Skin of body (tissue), 2 donors: Measurements from ENCODE around the gene AHNAK. TPM values are rescaled to one million over a fixed set of nuclear protein-coding genes. Genes with fewer than 3 reads are reported as not detected.

Experiments used
- DNase-seq: peaks from one replicate; lab custom pipeline; 2025; lab: John Stamatoyannopoulos, UW
- total RNA-seq: library from RNA; depleted of rRNA; stranded (reverse); fragments of >200 nt; gene quantifications from one replicate; pipeline ENCODE4 v1.2.3, GENCODE V29; 2014

AHNAK gene
- total RNA-seq, 1 donor from 2014 or later = 567 TPM

- DNase-seq = no peak
Observed at GRCh38 chr11:62413060-62413696, 133.4 kb downstream of the AHNAK start.

- no peak for DNase-seq
Observed at GRCh38 chr11:62411524-62411923, 135.1 kb downstream of the AHNAK start.

- no peak for DNase-seq
Observed at GRCh38 chr11:62410972-62411371, 135.6 kb downstream of the AHNAK start.

GRCh38 chr11:62409831-62410230 is 136.8 kb downstream of the AHNAK start:
- no peak for DNase-seq

- no peak for DNase-seq
Observed at GRCh38 chr11:62406034-62406433, 140.6 kb downstream of the AHNAK start.

GRCh38 chr11:62404901-62405300 is 141.7 kb downstream of the AHNAK start:
- no peak for DNase-seq

- DNase-seq = no peak
Observed at GRCh38 chr11:62404435-62404834, 142.2 kb downstream of the AHNAK start.

GRCh38 chr11:62402960-62403730 is 143.5 kb downstream of the AHNAK start:
- DNase-seq = peak; percentile 10

GRCh38 chr11:62402226-62402959 is 144.2 kb downstream of the AHNAK start:
- peak; percentile 21 for DNase-seq

GRCh38 chr11:62401811-62402210 is 144.8 kb downstream of the AHNAK start:
- no peak for DNase-seq

- DNase-seq = no peak
Observed at GRCh38 chr11:62401356-62401755, 145.2 kb downstream of the AHNAK start.

- DNase-seq = peak; percentile 88
Observed at GRCh38 chr11:62400760-62401159, 145.8 kb downstream of the AHNAK start.

GRCh38 chr11:62400281-62400680 is 146.3 kb downstream of the AHNAK start:
- DNase-seq = peak; percentile 80

GRCh38 chr11:62399878-62400266 is 146.7 kb downstream of the AHNAK start:
- DNase-seq = peak; percentile 80

GRCh38 chr11:62399172-62399877 is 147.3 kb downstream of the AHNAK start:
- DNase-seq = no peak

- no peak for DNase-seq
Observed at GRCh38 chr11:62398011-62398994, 148.3 kb downstream of the AHNAK start.

- DNase-seq = no peak
Observed at GRCh38 chr11:62395885-62396551, 150.6 kb downstream of the AHNAK start.

GRCh38 chr11:62394825-62395538 is 151.6 kb downstream of the AHNAK start:
- DNase-seq = peak; percentile 85

- DNase-seq = no peak
Observed at GRCh38 chr11:62393735-62394134, 152.9 kb downstream of the AHNAK start.
